ENCODE measurements around the gene TAL1. TPM values are rescaled to one million over a fixed set of nuclear protein-coding genes. Genes with fewer than 3 reads are reported as not detected.
"Not testable (repeated sequence)": the region's sequence is repeated elsewhere in the genome, so short reads cannot be mapped to it uniquely, and the experiment has no call there.

The TAL1 gene
- total and polyA plus RNA-seq, 2 donors (not counting 3 experiments of a cell fraction or from before 2014, with no cell fraction given), result 36.7 to 52.4 TPM

DNA sequence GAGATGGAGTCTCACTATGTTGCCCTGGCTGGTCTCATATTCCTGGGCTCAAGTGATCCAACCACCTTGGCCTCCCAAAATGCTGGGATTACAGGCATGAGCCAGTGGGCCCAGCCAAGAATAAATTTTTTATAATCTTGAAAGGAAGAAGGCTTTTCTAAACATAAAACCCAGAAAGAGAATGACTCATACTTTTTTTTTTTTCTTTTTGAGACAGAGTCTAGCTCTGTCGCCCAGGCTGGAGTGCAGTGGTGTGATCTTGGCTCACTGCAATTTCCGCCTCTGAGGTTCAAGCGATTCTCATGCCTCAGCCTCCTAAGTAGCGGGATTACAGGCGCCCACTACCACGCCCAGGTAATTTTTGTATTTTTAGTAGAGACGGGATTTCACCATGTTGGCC is 43.8 kb upstream of the TAL1 start:
- H3K9me3 ChIP-seq (replicated peaks; ENCODE audit: control insufficient read depth, insufficient read depth, low read length); FAIRE-seq; H3K9me1 ChIP-seq (replicated peaks; ENCODE audit: control insufficient read depth, extremely low read depth, insufficient read depth, low read length); H3K4me1 ChIP-seq (ENCODE audit: control insufficient read depth, extremely low read depth, insufficient read depth, low read length); dilution Hi-C loops (cut with MboI; ENCODE audit: extremely low pct_ligation_motif_present, low sequenced_read_pairs); H3K27ac ChIP-seq (ENCODE audit: insufficient read depth, low read depth, low read length); H3K9ac ChIP-seq (replicated peaks; ENCODE audit: extremely low read depth, insufficient read depth, low read length); BruUV-seq (replicated peaks); H3K36me3 ChIP-seq (ENCODE audit: control insufficient read depth in 2 of 2, extremely low read depth in 1 of 2, insufficient read depth in 2 of 2, low read length in 2 of 2); POLR2A ChIA-PET; H3K4me3 ChIP-seq (replicated peaks in 1 of 3; ENCODE audit: insufficient read depth in 1 of 3, low read depth in 1 of 3, low read length in 3 of 3); H4K20me1 ChIP-seq (replicated peaks; ENCODE audit: control insufficient read depth, extremely low read depth, insufficient read depth, low read length); H3K4me2 ChIP-seq (ENCODE audit: insufficient read depth, low read length); H3K27me3 ChIP-seq (ENCODE audit: control insufficient read depth in 2 of 2, insufficient read depth in 2 of 2, low read length in 2 of 2); intact Hi-C loops (cut with micrococcal nuclease); DNase-seq (ENCODE audit: low read depth, low spot score); H2AFZ ChIP-seq (ENCODE audit: low read depth, low read length): not testable (repeated sequence)
- peaks cover 52% of the 10 kb centered on the region for H3K79me2 ChIP-seq (ENCODE audit: control insufficient read depth, insufficient read depth, low read length)
- CTCF ChIA-PET, result interaction anchor here (1.0 to 2.1 kb wide), 5 partner anchors 13 to 97 kb away, joined by 3 to 9 read pairs (median 4); partner anchors contain the start of gene STIL
- TF ChIP-seq FOS (IDR thresholded peaks at IDR 0.05; ENCODE audit: borderline replicate concordance, insufficient read depth, low read length), result peak; percentile 19

DNA sequence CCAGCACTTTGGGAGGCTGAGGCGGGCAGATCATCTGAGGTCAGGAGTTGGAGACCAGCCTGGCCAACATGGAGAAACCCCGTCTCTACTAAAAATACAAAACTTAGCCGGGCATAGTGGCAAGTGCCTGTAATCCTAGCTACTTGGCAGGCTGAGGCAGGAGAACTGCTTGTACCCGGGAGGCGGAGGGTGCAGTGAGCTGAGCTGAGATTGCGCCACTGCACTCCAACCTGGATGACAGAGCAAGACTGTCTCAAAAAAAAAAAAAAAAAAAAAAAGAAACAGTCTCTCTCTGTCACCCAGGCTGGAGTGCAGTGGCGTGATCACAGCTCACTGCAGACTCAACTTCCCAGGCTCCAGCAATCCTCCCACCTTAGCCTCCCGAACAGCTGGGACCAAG is 33.5 kb upstream of the TAL1 start:
- H3K4me2 ChIP-seq (ENCODE audit: insufficient read depth, low read length); intact Hi-C loops (cut with micrococcal nuclease); BruUV-seq (replicated peaks); H3K9ac ChIP-seq (replicated peaks; ENCODE audit: extremely low read depth, insufficient read depth, low read length); H2AFZ ChIP-seq (ENCODE audit: low read depth, low read length); POLR2A ChIA-PET; H3K9me1 ChIP-seq (replicated peaks; ENCODE audit: control insufficient read depth, extremely low read depth, insufficient read depth, low read length); H3K27me3 ChIP-seq (ENCODE audit: control insufficient read depth in 2 of 2, insufficient read depth in 2 of 2, low read length in 2 of 2); H3K4me3 ChIP-seq (replicated peaks in 1 of 3; ENCODE audit: insufficient read depth in 1 of 3, low read depth in 1 of 3, low read length in 3 of 3); dilution Hi-C loops (cut with MboI; ENCODE audit: extremely low pct_ligation_motif_present, low sequenced_read_pairs); H4K20me1 ChIP-seq (replicated peaks; ENCODE audit: control insufficient read depth, extremely low read depth, insufficient read depth, low read length); H3K79me2 ChIP-seq (ENCODE audit: control insufficient read depth, insufficient read depth, low read length); DNase-seq (ENCODE audit: low read depth, low spot score); H3K36me3 ChIP-seq (ENCODE audit: control insufficient read depth in 2 of 2, extremely low read depth in 1 of 2, insufficient read depth in 2 of 2, low read length in 2 of 2); H3K4me1 ChIP-seq (ENCODE audit: control insufficient read depth, extremely low read depth, insufficient read depth, low read length); FAIRE-seq; H3K9me3 ChIP-seq (replicated peaks; ENCODE audit: control insufficient read depth, insufficient read depth, low read length); H3K27ac ChIP-seq (ENCODE audit: insufficient read depth, low read depth, low read length): not testable (repeated sequence)
- CTCF ChIA-PET, result interaction anchor here (0.6 to 5.4 kb wide), 3 partner anchors 72 to 450 kb away, joined by 3 to 224 read pairs (median 13); partner anchors contain the start of gene PDZK1IP1
